ENCODE measurements around the gene TMEM258.

TMEM258 gene

DNA sequence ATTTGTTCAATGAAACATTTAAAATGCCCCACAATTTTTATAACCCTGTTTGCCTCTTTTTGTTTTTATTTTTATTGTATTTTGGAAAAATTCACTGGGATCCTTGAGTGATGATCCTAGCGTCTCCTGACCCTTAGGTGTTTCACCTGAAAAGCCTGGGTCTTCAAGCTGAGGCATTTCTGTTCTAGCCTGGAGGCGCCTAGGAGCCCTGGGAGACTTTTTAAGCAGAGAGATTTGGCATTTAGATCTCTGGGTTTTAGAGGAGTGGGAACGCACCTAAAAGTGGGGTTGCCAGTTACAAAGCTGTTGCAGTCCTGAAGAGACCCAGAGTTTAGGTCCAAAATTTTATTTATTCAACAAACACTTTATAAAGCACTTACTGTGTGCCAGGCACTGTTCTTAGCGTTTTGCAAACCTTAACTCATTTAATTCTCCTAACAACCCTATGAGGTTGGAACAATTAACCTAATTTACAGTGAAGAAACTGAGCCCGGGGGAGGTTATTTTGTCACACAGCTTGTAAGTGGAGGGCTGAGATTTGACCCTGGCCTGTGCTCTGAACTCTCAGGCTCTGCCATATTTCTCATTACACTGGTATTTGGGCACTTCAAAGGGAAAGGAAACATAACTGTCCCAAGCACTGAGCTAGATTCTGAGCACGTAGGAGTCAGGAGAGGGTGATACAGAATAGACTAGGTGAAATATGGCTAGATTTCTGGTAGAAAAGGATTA lies 25.2 kb upstream of the TMEM258 start:
- no peak for DNase-seq

- DNase-seq: peak; percentile 76
Measured at GRCh38 chr11:61816736-61817455, 24.5 kb upstream of the TMEM258 start, which contains the start of gene FADS1. FADS1 (minus strand) TSS chr11:61817003; CDS start chr11:61816929, 74 bp downstream.

DNA sequence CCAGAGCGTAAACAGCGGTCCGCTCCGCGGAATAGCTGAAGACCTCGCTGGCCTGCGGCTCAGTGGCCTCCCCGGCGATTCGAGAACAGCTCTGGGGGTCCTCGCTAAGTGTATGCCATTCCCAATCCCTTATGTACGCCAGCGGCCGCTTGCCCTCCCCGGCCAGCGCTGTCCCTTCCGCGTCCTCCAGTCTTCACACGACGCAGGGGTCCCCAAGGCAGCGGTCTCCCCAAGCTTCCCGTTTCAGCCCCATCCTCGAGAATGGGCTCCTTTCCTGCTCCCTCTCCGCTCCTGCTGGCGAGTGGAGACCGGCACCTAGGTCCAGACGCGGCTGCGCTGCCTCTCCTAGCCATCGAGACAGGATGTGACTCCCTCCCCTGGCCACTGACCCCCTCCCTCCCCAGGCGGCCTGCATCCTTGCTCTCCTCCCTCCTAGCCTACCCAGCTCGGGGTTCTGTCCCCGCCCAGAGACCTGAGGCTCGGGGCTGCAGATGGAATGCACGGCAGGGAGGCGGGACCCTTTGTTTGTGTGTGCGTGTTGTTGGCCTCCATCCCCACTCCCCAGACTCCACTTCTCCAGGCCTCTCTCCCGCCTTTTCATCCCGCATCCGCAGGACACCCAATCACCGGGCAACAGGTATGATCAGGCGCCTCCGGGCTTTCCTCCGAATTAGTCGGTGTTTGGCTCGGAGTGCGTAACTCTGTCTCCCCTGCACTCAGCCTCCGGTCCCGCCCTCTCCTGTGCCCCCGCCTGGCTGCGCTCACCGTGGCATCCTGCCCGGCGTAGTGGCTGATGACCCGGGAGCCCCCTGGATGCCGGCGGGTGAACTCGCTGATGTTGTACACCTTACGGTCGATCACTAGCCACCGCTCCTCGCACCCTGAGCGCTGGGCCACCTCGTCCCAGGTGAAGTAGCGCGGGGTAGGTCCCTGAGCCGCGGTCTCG lies 23.7 kb upstream of the TMEM258 start:
- peak; percentile 67 for DNase-seq

DNA sequence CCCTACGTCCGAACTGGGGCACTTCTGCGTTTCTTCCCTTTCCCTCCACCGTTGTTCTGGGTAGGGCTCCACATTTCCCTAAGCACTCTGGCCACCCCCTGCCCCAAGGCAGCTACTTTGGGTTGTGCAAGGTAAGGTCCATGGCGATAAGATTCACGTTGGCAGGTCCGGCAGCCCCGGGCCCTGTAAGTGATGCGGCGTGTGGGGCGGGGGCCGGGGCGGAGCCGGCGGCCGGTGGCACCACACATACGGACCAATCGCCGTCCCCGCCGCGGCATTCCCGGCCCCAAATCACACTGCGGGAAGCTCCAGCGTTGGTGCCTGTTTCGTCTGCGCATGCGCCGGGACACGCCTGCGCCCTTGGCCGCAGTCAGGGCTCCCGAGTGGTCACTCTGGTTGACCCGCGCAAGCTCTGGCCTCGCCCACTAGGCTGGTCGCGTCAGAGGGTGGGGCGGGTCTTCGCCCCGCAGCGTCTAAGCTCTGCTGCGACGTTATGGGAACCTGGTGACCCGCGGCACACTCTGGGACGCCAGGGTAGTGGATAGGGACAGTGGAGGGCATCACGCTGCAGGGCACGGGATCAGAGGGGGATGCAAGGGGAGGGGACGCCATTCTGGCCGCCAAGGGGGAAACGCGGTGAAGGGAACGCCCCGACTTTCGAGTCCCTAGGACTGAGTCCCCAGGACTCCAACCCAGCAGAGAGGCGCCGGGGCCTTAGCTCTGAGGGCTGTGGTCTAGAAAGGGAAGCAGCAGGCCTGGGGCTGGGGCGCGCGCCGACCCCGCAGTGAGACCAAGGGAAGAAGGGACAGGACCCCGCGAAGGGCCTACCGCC lies 22.8 kb upstream of the TMEM258 start:
- peak; percentile 25 for DNase-seq

DNA sequence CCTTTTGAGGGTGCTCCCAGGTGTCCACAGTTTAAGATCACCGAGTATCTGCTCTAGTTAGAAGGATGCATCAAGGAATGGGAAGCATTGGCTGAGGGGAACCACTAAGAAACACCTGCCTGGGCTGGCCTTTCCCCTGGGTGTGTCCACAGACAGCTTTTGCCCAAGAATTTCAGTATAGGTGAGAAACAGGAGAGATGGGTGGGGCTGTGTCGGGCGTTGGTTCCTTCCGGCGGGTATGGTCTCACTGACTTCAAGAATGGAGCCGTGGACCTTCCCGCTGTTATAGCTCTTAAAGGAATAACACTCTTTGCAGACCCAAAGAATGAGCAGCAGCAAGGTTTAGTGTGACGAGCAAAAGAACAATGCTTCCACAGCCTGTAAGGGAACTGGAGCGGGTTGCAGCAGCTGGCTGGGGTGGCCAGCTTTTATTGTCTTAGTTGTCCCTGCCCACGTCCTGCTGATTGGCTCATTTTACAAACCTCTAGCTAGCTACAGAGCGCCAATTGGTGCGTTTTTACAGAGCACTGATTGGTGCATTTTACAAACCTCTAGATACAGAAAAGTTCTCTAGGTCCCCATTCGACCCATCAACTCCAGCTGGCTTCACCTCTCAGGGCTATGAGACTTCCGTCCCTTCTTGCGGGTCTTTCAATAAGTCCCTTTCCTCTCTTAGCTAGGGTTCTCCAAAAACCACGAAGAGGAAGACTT lies 22.0 kb upstream of the TMEM258 start:
- DNase-seq: no peak

DNA sequence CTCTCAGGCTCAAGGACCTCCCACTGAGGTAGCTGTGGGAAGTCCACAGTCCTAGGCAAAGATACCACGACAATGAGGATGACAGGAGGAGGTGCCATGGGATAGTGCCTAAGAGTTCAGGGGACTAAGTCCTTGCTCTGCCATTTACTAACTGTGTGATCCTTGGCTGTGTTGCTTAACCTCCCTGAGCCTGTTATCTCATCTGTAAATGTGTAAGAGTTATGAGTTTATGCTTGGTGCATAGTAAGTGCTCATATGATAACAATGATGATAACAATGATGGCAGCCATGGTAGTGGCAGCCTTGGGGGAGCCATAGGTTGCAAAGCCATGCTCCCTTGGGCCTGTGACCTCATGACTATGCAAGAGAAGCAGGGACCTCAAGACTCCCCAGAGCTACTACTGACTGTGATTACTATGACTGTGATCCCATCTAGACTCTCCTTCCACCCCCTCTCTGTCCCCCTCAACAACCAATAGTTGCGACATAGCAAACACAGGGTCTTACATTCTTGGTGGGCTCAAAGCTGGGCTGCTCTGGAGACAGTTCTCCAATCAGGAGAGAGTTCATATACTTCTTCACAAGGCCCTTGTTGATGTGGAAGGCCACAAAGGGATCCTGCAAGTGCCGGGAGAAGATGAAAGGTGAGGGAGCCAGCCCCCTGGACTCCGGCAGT lies 20.5 kb upstream of the TMEM258 start:
- no peak for DNase-seq

GRCh38 chr11:61811831-61812230 lies 19.4 kb upstream of the TMEM258 start:
- no peak for DNase-seq

- DNase-seq: no peak
Measured at GRCh38 chr11:61810671-61811175, 18.3 kb upstream of the TMEM258 start.

DNA sequence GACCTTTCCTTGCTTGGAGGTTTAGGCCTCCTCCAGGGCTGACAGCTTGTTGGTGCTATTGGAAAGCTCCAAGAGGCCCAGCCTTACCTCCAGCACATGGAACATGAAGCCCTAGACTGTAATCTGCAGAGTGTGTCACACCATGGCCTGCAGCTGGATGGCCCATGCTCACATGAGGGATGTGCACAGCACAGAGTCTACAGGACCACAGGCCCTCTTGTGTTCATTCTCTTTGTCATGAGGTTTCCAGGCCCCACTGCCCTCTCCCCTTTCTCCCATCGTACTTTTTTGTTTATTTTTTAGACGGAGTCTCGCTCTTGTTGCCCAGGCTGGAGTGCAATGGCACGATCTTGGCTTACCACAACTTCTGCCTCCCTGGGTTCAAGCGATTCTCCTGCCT lies 14.4 kb upstream of the TMEM258 start:
- DNase-seq: no peak

GRCh38 chr11:61805146-61805545 lies 12.7 kb upstream of the TMEM258 start:
- no peak for DNase-seq

- DNase-seq: no peak
Measured at GRCh38 chr11:61803889-61804647, 11.7 kb upstream of the TMEM258 start.

DNA sequence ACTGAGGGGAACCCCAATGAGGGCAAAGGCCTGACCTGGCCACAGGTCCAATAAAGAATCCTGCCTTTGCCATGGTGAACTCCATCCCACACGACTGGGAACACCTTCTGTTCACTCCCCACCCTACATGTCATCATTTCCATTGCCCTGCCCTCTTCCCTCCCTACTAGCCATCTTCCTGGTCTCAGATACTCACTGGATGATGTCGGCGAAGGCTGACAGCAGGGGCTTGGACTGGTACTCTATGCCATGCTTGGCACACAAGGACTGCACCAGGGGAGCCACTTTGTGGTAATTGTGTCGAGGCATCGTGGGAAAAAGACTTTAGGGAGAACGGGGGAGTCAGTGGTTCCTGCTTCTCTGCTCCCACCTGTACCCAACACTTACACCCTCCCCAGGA lies 10.2 kb upstream of the TMEM258 start:
- no peak for DNase-seq

GRCh38 chr11:61800331-61801281 lies 8.2 kb upstream of the TMEM258 start:
- no peak for DNase-seq

GRCh38 chr11:61799665-61800284 lies 7.4 kb upstream of the TMEM258 start:
- no peak for DNase-seq

GRCh38 chr11:61797263-61797944 lies 5.0 kb upstream of the TMEM258 start:
- DNase-seq: peak; percentile 67

DNA sequence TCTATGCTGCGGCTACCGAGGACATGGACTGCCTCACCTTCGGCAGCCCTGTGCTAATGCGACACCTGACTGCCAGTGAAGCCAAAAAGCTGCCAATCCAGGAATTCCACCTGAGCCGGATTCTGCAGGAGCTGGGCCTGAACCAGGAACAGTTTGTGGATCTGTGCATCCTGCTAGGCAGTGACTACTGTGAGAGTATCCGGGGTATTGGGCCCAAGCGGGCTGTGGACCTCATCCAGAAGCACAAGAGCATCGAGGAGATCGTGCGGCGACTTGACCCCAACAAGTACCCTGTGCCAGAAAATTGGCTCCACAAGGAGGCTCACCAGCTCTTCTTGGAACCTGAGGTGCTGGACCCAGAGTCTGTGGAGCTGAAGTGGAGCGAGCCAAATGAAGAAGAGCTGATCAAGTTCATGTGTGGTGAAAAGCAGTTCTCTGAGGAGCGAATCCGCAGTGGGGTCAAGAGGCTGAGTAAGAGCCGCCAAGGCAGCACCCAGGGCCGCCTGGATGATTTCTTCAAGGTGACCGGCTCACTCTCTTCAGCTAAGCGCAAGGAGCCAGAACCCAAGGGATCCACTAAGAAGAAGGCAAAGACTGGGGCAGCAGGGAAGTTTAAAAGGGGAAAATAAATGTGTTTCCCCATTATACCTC lies 3.6 kb upstream of the TMEM258 start:
- DNase-seq: no peak

DNA sequence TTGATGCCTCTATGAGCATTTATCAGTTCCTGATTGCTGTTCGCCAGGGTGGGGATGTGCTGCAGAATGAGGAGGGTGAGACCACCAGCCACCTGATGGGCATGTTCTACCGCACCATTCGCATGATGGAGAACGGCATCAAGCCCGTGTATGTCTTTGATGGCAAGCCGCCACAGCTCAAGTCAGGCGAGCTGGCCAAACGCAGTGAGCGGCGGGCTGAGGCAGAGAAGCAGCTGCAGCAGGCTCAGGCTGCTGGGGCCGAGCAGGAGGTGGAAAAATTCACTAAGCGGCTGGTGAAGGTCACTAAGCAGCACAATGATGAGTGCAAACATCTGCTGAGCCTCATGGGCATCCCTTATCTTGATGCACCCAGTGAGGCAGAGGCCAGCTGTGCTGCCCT lies 3.1 kb upstream of the TMEM258 start:
- no peak for DNase-seq

Measured in activated naive CD4-positive, alpha-beta T cell treated with anti-CD3 and anti-CD28 coated beads, Interleukin-2, amount 50 U/mL, for 16 hours (primary cell).